Measurements from ENCODE around the gene F2RL2.
A peak's percentile ranks its signal among the peaks of the same experiment; 100 is the strongest.
"Not testable (repeated sequence)": the region's sequence is repeated elsewhere in the genome, so short reads cannot be mapped to it uniquely, and the experiment has no call there.

F2RL2 gene

GRCh38 chr5:76620166-76620565 lies 3.0 kb downstream of the F2RL2 start:
- DNase-seq (ENCODE audit: low spot score): no peak

- no peak for DNase-seq (ENCODE audit: low spot score)
Observed at GRCh38 chr5:76617675-76618074, 5.5 kb downstream of the F2RL2 start.

GRCh38 chr5:76617229-76617628 lies 6.0 kb downstream of the F2RL2 start:
- no peak for DNase-seq (ENCODE audit: low spot score)

- no peak for DNase-seq (ENCODE audit: low spot score)
Observed at GRCh38 chr5:76616206-76616605, 7.0 kb downstream of the F2RL2 start.

GRCh38 chr5:76615759-76616158 lies 7.4 kb downstream of the F2RL2 start:
- DNase-seq (ENCODE audit: low spot score): no peak

- DNase-seq (ENCODE audit: low spot score): no peak
Observed at GRCh38 chr5:76612942-76613341, 10.3 kb downstream of the F2RL2 start.

- DNase-seq (ENCODE audit: low spot score): no peak
Observed at GRCh38 chr5:76610196-76610595, 13.0 kb downstream of the F2RL2 start.

GRCh38 chr5:76608833-76609232 lies 14.4 kb downstream of the F2RL2 start:
- no peak for DNase-seq (ENCODE audit: low spot score)

GRCh38 chr5:76607353-76607871 lies 15.8 kb downstream of the F2RL2 start:
- DNase-seq (ENCODE audit: low spot score): no peak

- no peak for DNase-seq (ENCODE audit: low spot score)
Observed at GRCh38 chr5:76606701-76607100, 16.5 kb downstream of the F2RL2 start.

- no peak for DNase-seq (ENCODE audit: low spot score)
Observed at GRCh38 chr5:76604838-76605237, 18.4 kb downstream of the F2RL2 start.

GRCh38 chr5:76603991-76604390 lies 19.2 kb downstream of the F2RL2 start:
- DNase-seq (ENCODE audit: low spot score): not testable (repeated sequence)

GRCh38 chr5:76602094-76602726 lies 21.0 kb downstream of the F2RL2 start:
- no peak for DNase-seq (ENCODE audit: low spot score)

GRCh38 chr5:76601470-76601869 lies 21.7 kb downstream of the F2RL2 start:
- peak; percentile 73 for DNase-seq (ENCODE audit: low spot score)

- DNase-seq (ENCODE audit: low spot score): no peak
Observed at GRCh38 chr5:76600716-76601115, 22.5 kb downstream of the F2RL2 start.

- no peak for DNase-seq (ENCODE audit: low spot score)
Observed at GRCh38 chr5:76598531-76598930, 24.7 kb downstream of the F2RL2 start.

- DNase-seq (ENCODE audit: low spot score): no peak
Observed at GRCh38 chr5:76595755-76596481, 27.3 kb downstream of the F2RL2 start.

- no peak for DNase-seq (ENCODE audit: low spot score)
Observed at GRCh38 chr5:76594107-76594506, 29.1 kb downstream of the F2RL2 start.

- DNase-seq (ENCODE audit: low spot score): no peak
Observed at GRCh38 chr5:76592692-76593091, 30.5 kb downstream of the F2RL2 start.

- no peak for DNase-seq (ENCODE audit: low spot score)
Observed at GRCh38 chr5:76591366-76591765, 31.8 kb downstream of the F2RL2 start.

- no peak for DNase-seq (ENCODE audit: low spot score)
Observed at GRCh38 chr5:76590027-76590426, 33.2 kb downstream of the F2RL2 start.

- no peak for DNase-seq (ENCODE audit: low spot score)
Observed at GRCh38 chr5:76586531-76586930, 36.7 kb downstream of the F2RL2 start.

GRCh38 chr5:76585783-76586217 lies 37.4 kb downstream of the F2RL2 start:
- DNase-seq (ENCODE audit: low spot score): no peak
